Lower leg skin (tissue), 3 donors: Measurements from ENCODE around the gene TNIK.

Source experiments
- POLR2A ChIP-seq, 2 donors: fragments of 450-650 bp; IDR thresholded peaks; one replicate each; pipeline ENCODE4 v1.6.1; 2016 to 2017; ENCODE audit warnings: antibody characterized with exemption in 2 of 2, mild to moderate bottlenecking in 1 of 2, moderate library complexity in 1 of 2
- TF ChIP-seq, protein P1 (sequence below), 3 donors: fragments of 450-650 bp; IDR thresholded peaks; one replicate each; pipeline ENCODE4 v1.5.1; 2016; ENCODE audit warnings: antibody characterized with exemption in 3 of 3, mild to moderate bottlenecking in 3 of 3, moderate library complexity in 2 of 3

DNA sequence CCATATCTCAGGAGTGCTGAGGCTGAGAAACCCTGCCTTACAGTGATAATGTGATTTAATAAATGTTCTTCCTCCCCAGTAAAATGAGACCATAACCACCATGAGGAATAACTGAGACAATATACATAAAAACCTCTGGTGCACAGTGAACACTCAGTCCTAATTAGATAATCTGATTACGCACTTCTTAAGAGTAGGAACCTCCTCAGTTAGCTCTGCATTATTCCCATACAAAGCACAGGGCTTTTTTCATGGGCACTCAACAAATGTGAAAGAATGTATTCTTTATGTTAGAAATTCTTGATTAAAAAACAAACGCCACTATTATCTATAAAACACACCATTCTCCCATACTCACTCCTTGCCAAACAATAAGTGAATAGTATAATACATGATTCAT is 97.0 kb downstream of the TNIK start:
- no peak for TF ChIP-seq POLR2A (IDR thresholded peaks at IDR 0.05)
- TF ChIP-seq, protein P1, sequence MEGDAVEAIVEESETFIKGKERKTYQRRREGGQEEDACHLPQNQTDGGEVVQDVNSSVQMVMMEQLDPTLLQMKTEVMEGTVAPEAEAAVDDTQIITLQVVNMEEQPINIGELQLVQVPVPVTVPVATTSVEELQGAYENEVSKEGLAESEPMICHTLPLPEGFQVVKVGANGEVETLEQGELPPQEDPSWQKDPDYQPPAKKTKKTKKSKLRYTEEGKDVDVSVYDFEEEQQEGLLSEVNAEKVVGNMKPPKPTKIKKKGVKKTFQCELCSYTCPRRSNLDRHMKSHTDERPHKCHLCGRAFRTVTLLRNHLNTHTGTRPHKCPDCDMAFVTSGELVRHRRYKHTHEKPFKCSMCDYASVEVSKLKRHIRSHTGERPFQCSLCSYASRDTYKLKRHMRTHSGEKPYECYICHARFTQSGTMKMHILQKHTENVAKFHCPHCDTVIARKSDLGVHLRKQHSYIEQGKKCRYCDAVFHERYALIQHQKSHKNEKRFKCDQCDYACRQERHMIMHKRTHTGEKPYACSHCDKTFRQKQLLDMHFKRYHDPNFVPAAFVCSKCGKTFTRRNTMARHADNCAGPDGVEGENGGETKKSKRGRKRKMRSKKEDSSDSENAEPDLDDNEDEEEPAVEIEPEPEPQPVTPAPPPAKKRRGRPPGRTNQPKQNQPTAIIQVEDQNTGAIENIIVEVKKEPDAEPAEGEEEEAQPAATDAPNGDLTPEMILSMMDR (IDR thresholded peaks at IDR 0.05) = no peak
